Activated T-cell treated with anti-CD3 and anti-CD28 coated beads, Interleukin-2, amount 50 U/mL, for 1 hour (primary cell): Measurements from ENCODE around the gene CDSN.

Experiments used
- DNase-seq: peaks from one replicate; pipeline ENCODE4 v3.0.0-alpha.2; 2020

The CDSN gene

DNA sequence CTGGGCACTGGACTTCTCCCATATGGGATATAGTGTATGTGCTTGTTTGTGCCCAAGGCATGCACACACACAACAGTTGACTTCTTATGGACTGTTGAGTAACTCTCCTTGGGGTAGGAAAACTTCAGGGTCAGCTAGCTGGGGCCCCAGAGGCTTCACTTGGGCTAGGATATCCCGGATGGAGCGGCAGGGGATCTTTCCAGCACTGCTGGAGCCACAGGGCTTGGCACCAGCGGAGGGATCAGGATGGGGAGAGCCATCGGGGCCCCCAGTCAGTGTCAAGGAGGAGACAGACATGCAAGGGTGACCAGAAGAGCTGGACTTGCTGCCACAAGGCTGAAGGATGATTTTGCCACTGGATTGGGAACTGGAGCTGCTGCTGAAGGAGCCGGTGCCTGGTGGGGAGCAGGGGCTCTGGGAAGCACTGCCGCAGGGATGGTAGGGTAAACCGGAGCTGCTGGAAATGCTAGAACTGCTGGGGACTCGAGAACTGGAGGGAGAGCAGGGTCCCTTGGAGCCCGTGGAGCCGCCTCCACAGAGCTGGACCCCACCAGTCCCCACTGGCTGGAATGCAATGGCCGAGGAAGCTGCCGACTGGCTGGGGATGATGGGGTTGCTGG lies 4.2 kb downstream of the CDSN start:
- DNase-seq = no peak

DNA sequence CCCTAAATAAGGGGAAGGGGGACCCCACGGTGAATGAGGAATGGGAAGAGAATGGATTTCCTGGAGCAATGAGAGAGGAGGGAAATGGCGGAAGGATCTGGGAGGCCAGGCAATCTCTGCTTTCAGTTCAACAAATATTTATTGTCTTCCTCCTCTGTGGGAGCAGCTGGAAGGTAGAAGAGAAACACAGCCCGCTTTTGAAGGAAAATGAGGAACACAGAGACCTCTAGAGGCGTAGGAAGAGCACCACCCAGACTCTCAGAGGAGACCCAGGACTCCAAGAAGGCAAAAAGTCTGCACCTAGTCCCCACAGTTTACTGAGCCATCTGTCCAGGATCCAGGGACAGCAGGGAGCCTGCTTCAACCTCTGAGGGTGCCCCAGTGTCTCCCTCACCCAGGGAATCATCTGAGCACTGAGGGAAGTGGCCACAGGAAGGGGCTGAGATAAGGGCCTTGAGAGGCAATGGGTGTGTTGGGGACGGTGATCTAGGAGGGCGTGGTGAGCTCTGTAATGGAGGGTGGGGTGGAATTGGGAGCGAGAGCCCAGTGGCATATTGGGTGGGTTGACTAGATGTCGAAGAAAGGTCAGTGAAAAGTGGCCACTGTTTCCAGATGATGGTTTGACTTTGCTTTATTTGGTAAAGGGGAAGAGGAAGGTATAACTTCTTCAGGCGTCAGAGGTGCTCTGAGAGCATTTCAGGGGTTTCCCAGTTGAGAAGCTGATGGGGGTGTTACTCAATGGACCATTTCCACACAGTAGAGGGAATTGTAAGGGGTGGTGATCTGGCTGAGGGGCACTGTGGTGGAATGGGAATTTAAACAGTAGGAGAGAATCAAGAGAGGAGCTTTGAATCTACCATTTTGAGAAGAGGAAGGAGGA lies 5.0 kb downstream of the CDSN start:
- no peak for DNase-seq

DNA sequence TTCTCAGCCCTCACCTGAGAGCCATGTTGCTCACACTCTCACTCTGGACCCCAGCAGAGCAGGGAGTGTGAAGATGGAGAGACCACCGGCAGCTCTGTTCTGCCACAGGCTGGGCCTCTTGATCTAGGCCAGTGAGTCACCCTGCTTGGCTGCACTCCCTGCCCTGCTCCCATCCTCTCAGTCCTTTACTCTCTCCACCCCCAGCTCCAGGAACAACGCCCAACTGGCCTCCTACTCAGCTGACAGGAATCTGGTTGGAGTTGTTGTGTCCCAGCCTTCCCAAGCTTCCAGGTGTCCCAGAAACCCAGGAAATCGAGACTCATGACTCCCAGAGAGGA lies 5.7 kb downstream of the CDSN start, which contains the start of gene PSORS1C1:
Gene PSORS1C1 (plus strand): TSS at position 260 of the 338 bp plus-strand sequence. CDS start 14,833 bp downstream, outside the sequence.
- DNase-seq = no peak

DNA sequence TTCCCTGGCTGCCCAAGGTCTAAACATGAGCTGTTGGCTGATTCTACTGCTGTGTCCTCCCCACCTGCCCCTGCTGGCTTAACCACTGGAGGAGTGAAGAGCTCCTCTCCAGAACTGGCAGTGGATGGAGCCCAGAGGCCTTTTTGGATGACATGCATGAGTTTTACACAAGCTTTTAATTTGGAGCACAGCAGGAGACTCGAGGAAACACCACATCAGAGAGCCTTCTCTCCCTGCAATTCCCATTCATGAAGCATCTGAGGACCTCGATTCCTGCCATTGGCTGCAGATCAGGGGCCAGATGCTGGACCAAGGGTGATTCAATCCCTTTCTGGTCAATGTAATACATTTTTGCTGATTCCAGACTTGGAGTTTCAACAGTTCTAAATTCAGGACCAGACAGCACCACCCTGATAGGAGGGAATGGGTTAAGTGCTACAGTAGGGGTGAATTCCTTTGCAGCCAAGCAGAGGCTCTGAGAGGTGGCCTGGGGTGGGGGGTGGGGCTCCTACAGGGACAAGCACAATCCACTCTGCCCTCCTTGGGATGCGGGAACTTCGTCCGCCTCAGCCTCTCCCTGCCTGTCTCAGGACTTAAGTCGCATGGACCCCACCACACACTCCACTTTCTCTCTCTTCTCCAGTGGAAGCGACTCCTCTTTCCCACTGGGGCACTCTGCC lies 6.2 kb downstream of the CDSN start:
- DNase-seq = no peak

DNA sequence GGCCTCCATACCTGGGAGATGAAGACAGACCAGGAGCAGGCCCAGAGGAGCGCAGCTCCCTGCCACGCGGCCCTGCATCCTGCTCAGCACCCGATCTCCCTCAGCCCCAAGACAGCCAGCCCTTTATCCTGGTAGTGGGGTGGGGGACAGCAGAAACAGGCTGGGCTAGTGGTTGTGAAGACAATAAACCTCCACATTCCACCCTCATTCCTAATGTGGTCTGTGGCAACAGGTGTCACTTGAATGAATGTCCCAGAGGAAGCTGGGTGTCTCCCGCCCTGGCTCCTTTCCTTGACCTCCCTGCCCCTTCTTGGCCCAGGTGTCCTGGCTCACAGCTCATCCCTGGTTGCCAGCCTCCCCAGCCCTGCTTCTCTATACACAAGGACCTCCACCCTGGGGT lies 7.8 kb downstream of the CDSN start, which contains the start of gene C6orf15:
Gene C6orf15 (minus strand): TSS at position 98 of the 400 bp plus-strand sequence. CDS start 20 bp downstream, at position 78.
- DNase-seq = no peak

DNA sequence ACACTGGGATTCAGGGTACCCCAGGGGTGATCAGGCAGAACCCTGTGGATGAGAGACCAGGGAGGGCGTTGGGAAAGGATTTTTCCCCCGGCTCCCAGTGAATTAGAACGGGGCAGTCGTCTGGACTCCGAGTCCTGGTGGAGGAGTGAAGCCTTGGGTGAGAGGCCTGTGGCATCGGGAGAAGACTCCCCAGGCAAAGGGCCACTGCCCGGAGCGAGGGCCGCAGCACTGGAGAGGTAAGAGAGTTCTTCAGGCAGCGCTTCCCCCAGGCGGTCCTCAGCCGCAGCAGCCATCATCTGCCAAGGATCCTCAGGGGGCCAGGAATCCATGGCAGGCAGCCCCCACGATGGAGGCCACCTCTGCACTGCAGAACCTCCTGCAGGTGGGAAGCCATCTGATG lies 8.5 kb downstream of the CDSN start:
- DNase-seq = no peak

DNA sequence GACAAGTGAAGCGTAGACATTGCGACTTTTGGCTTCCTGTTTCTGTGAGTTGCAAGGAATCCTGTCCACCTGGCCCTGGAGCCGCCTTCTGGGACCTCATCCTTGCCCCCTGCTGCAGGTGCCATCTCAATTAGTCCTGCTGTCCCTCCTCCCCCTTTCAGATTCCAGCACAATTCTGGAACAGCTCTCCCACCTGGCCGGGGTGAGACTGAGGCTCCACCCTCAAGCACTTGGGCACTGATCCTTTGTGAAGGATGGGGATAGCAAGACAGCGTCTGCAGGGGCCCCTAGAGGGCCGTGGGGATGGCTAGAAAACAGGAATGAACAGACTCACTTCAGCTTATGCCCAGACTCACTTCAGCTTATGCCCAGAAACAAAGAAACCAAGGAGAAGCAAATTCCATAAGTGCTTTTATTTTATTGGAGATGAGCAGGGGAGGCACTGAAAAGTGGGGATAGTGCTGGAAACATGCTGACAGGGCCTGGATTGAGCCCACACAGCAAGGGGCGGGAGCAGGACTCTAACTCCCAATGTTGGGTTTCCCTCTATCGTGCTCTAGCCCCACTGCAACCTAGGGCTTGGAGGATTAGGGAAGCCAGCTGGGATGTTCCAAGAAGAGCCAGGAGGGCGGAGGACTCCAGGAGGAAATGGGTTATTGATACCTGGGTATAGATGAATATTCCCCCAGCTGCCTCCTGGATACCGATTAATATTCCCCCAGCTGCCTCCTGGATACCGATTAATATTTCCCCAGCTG lies 9.2 kb downstream of the CDSN start:
- no peak for DNase-seq

DNA sequence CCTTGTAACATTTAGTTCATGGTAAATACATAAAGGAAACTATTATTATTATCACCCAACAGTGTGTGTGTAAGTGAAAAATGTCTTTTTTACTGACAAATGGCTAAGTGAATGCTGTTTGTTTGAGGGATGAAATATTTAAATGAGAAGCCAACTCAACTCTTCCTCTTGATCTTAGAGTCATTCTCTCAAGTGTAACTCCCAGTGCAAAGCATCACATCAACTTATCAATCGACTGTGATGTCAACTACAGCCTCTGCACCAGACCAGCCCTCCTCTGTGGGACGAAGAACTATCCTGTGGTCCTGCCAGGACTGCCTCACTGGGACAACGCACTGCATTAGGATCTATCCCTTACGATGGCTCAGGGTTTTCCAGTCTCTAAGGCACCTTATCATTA lies 13.2 kb downstream of the CDSN start:
- DNase-seq = no peak

DNA sequence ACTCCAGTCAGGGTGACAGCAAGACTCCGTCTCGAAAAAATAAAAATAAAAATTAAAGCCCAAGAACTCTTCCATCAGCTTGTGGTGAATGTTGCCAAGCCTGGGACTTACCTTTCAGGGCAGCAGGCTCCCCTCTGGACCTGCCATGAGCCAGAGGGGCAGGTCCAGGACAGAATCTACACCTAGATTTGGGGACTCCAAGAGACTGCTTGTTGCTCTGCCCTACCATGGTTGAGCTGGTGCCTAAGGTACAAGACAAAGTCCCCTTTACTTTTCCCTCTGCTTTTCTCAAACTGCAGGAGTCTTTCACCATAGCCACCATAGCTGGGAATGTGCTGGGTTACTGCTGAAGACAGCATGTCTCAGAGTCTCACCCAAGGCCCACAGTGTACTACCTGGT lies 17.1 kb downstream of the CDSN start:
- no peak for DNase-seq

DNA sequence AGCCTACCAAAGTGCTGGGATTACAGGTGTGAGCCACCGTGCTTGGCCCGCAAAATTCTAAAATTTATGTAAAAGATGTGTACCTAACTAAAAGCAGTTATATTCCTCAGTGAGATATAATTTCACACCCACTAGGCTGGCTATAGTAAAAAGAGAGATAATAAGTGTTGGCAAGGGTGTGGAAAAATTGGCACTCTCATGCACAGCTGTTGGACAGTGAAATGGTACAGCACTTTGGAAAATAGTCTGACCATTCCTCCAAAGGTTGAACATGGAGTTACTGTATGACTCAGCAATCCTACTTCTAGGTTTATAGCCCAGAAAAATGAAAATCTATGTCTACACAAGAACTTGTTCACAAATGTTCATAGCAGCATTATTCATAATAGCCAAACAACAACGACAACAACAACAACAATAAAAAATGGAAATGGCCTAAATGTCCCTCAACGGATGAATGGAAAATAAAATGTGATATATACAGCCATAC lies 21.8 kb downstream of the CDSN start:
- DNase-seq = no peak

DNA sequence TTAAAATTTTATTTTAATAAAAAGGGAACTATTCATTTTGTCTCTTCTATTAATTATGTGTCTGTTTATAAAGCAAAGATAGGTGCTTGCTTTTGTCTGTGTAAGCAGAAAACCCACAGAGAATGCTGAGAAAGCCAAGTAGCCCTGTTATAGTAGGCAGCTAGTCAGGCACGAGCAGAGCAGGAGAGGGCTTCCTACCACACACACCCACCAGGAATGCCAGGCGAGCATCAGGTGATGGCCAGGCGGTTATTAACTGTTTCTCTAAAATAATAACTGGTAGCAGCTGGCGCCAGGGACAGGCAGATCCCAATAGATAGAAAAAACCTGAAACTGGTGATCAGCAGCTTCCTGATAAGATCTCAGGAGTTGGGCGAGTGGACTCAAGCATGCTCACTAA lies 23.6 kb downstream of the CDSN start:
- no peak for DNase-seq

DNA sequence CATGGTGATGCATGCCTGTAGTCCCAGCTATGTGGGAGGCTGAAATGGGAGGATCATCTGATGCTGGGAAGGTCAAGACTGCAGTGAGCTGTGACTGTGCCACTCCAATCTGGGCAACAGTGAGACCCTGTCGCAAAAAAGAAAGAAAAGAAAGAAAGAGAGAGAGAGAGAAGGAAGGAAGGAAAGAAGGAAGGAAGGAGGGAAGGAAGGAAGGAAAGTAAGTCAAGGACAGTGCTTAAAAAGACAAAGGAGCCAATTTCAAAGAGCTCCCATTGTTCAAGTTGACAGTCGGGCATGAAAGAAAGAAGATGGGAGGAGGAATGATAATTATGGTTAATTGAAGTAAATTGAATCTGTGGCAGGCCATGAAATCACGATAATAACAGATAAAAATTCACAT lies 24.0 kb downstream of the CDSN start:
- no peak for DNase-seq

DNA sequence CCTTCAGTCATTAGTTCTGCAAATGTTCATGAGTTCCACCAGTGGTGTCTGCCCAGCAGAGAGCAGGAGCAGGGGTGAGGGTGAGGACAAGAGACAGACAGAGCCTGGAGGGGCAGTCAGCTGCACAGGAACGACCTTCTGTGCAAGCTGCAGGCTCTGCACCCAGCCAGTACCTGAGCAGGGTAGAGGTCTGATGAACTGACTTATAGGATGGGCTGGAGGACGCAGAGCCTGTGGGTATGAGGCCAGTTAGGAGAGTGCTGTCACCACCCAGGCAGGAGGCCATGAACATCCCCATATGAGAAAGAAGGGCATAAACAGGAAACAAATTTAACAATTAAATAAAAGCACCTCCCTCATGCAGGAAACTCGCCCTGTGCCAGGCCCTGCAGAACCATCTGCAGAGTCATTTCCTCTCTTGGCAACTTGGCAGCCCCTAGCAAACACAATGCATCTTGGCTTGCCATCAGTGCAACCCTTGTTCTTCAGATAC lies 25.8 kb downstream of the CDSN start:
- peak; percentile 37 for DNase-seq

DNA sequence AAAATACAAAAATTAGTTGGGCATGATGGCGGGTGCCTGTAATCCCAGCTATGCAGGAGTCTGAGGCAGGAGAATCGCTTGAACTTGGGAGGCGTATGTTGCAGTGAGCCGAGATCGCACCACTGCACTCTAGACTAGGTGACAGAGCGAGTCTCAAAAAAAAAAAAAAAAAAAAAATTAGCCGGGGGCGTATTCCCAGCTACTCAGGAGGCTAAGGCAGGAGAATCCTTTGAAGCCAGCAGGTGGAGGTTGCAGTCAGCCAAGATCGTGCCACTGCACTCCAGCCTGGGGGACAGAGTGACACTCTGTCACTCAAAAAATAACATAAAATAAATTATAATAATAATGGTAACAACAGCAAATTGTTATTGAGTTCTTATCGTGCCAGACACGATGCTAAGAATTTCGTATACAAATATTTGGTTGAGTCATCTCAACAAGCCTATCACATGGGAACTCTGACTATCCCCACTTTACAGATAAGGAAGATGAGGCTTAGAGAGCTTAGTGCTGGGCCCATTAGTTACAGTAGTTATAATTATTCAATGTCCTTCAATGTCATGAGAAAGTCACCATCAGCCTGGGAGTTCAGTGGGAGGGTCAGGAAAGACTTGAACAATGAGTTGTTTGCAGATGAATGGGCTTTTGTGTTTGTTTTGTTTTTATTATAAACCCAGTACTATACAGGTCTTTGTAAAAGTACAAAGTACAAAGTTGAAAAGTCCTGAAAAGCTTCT lies 27.3 kb downstream of the CDSN start:
- no peak for DNase-seq

DNA sequence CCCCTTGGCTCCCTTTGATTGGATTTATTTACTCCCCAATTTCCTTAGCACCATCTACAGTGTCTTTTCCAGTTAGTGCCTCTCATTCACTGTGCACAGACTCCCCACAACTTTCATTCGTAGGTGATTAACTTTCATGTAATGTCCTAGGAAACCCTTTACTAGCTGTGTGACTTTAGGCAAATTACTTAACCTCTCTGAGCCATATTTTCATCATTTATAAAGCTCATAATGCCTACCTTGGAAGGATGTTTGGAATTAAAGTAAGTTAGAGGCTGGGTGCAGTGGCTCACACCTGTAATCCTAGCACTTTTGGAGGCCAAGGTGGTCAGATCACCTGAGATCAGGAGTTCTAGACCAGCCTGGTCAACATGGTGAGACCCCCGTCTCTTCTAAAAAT lies 28.0 kb downstream of the CDSN start:
- no peak for DNase-seq

DNA sequence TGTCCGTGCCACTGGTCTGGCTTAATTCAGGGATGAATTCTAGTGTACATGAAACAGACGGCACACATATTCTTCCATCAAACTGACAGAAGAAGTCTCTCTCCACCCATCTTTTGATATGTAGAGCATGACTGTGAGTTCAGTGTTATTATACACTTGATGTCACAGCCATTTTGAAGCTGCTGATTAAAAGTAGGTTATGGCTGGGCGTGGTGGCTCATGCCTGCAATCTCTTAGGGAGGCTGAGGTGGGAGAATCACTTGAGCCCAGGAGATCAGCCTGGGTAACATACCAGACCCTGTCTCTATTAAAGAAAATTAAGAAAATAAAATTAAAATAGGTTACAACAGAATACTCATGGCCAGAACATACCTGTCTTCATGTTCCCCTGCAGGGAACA lies 28.6 kb downstream of the CDSN start:
- no peak for DNase-seq

DNA sequence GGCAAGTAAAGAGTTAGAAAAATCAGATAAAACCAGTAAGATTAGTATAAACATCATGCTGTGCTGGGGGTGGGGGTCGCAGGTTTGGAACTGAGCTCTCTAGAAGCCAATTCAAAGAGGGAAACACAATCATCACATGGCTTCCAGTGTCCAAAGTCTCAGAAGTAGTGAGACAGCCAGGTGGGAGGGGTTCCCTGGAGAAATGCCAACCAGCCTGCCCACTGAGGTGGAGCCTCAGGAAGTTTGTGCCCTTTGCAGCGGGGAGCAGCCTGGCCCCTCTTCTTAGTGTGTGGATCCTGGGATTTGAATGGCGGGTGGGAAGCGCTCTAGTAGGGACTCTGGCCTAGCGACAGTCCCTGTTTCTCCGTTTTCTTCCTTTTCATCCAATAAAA lies 29.3 kb downstream of the CDSN start:
- DNase-seq = no peak

DNA sequence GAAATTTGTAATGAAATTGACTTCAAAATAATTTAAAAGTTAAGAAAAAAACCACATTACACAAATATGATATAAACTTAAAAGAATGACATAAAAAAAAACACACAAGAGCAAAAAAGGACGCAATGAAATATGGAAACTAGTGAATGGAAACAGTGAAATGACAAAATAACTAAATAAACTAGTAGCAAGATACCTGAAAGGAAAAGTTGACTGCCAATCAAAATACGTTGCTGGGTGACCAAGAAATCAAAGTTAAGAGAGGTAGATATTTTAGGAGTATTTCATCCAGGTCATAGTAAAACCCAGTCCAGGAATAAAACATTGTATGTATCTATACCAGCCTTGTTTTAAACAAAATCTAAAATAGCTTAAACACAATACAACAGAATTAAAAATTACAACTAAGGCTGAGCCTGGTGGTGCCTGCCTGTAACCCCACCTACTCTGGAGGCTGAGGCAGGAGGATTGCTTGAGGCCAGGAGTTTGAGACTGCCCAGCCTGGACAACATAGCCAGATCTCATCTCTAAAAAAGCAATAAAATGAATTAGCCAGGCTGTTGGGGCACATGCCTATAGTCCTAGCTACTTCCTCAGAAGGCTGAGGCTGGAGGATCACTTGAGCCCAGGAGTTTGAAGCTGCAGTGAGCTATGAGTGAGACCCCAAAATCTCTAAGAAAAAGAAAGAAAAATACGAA lies 29.8 kb downstream of the CDSN start:
- no peak for DNase-seq

DNA sequence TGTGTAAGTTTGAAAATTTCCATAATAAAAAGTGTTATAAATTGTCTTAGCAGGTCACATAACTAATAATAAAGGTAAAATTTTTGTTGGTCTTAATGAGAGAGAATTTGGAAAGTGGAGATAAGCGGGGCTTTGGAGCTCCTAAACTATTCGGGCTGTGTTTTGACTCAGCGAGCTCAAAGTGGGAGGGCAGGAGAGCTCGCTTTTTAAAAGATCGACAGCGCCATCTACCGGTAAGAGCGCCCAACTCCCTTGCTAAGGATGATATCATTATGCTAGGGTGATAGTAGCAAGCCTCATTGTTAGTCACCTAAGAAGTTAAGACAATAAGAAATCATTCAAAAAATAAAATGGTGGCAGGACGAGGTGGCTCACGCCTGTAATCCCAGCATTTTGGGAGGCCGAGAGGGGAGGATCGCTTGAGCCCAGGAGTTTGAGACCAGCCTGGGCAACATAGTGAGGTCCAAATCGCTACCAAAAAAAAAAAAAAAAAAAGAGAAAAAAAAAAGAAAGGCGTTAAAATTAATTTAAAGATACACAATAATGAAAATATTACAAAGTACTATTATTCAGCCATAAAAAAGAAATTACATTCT lies 32.7 kb downstream of the CDSN start:
- peak; percentile 83 for DNase-seq

DNA sequence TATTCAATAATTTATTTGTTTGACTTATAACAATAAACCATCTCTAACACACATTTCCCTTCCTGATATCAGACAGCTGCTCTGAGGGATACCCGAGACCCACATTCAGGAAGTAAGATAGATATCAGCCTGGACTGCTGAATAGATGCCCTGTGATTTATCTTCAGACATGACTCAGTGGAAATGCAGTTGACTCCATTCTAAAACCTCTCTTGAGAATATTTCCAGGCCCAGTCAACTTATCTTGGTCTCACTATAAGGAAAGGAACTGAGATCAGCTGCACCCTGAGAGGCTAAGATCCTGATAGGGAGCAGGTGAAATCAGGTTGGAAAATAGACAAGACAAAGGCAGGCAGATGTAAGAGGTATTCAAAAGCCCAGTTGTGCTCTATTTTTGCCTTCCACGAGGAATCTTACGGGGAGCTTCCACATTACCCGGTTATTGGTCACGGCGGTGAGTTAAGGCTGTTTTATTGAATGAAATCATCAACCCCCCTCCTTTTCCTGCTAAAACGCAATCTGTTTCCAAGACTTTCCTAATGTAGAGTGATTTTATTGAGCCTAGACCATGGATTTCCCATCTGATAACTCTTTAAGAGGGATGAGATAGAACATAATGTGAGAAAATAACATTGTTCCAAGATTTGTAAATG lies 33.3 kb downstream of the CDSN start:
- no peak for DNase-seq
